HG03378 (cell line): Measurements from ENCODE around the gene REXO1.
"Not testable (repeated sequence)": the region's sequence is repeated elsewhere in the genome, so short reads cannot be mapped to it uniquely, and the experiment has no call there.

ENCODE experiments used
- ATAC-seq: cut with Tn5 transposase; IDR thresholded peaks from one replicate; pipeline ENCODE4 v1.9.1; 2021; ENCODE audit warnings: mild to moderate bottlenecking, moderate library complexity; ENCODE audit not compliant: unreplicated experiment

Gene REXO1

GRCh38 chr19:1877280-1877660, 29.0 kb upstream of the REXO1 start:
- ATAC-seq: not testable (repeated sequence)

GRCh38 chr19:1876496-1877279, 28.4 kb upstream of the REXO1 start:
- ATAC-seq: not testable (repeated sequence)

- ATAC-seq: peak; percentile 74
These were observed 27.6 kb upstream of the REXO1 start for GRCh38 chr19:1875646-1876495.

- not testable (repeated sequence) for ATAC-seq
These were observed 27.0 kb upstream of the REXO1 start for GRCh38 chr19:1875265-1875645.

- ATAC-seq: no peak
These were observed 26.4 kb upstream of the REXO1 start for GRCh38 chr19:1874554-1875185.

- no peak for ATAC-seq
These were observed 25.5 kb upstream of the REXO1 start for GRCh38 chr19:1873524-1874473.

- ATAC-seq: no peak
These were observed 24.7 kb upstream of the REXO1 start for GRCh38 chr19:1872807-1873523.

GRCh38 chr19:1871630-1872029, 23.3 kb upstream of the REXO1 start:
- no peak for ATAC-seq

- ATAC-seq: no peak
These were observed 22.9 kb upstream of the REXO1 start for GRCh38 chr19:1871140-1871597.

- ATAC-seq: no peak
These were observed 20.7 kb upstream of the REXO1 start for GRCh38 chr19:1868971-1869370.

- no peak for ATAC-seq
These were observed 19.1 kb upstream of the REXO1 start for GRCh38 chr19:1867349-1867724.

- ATAC-seq: no peak
These were observed 18.5 kb upstream of the REXO1 start for GRCh38 chr19:1866693-1867348.

- no peak for ATAC-seq
These were observed 17.1 kb upstream of the REXO1 start for GRCh38 chr19:1865172-1866010.

- no peak for ATAC-seq
These were observed 16.3 kb upstream of the REXO1 start for GRCh38 chr19:1864480-1865171.

- peak; percentile 31 for ATAC-seq
These were observed 15.6 kb upstream of the REXO1 start for GRCh38 chr19:1863638-1864479.

GRCh38 chr19:1863328-1863637, 15.0 kb upstream of the REXO1 start, which contains the start of gene KLF16:
TSS of gene KLF16 (minus strand) at chr19:1863579. CDS start at chr19:1863497, 82 bp downstream.
- no peak for ATAC-seq
